ENCODE measurements around the gene STK40.

GRCh38 chr1:36419569-36419968, 33.8 kb upstream of the STK40 start:
- TF ChIP-seq CTCF (IDR thresholded peaks at IDR 0.05) = no peak
- TF ChIP-seq POLR2A (IDR thresholded peaks at IDR 0.05) = no peak

Measured in upper lobe of left lung (tissue), 4 donors.